GM12872 (cell line): Measurements from ENCODE around the gene KIDINS220.

Source experiments
- TF ChIP-seq, protein P1 (sequence below): IDR thresholded peaks from 3 replicates; pipeline ENCODE4 v1.5.1; 2011; ENCODE audit warnings: low read depth, mild to moderate bottlenecking, low read length, moderate library complexity; ENCODE audit not compliant: insufficient read depth

The KIDINS220 gene

DNA sequence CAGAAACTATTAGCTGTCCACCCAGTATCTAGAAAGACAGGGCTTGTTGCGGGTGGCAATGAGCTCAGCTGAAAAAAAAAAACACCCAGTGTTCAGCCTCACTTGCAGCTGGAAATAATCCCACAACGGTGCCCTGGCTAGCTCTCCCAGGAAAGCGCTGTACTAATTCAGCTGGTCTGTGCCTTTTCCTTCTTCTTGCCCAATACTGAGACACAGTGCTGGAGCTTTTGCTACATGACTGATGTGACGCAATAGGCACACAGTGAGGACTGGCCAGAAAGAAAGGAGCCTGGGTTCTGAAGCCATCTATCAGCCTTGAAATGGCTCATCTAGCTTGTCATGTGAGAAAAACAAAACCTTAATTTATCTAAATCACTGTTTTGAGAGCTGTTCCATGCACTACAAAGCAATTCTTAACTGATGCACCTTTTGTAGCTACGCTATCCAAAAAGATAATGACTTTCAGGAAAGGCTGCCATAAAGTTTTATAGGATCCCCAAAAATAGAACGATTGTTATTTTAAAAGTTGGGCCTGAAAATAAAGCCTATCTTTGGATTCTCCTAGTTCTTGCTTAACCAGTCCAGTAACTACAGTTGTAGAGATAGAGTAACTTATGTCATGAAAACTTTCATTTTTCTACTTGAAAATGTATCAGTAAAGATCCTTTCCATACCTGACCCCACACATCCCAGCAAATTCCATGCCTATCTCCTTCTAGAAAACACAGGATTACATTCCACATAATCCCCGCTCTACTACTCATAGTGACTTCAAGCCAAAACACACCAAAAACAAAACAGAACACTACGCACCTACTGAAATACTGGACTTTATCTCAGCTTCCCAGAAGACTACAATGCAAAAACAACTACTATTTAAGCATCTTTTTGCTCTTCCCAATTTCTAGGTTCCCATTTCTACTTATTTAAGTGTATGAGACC is 15.9 kb downstream of the KIDINS220 start:
- TF ChIP-seq, protein P1, sequence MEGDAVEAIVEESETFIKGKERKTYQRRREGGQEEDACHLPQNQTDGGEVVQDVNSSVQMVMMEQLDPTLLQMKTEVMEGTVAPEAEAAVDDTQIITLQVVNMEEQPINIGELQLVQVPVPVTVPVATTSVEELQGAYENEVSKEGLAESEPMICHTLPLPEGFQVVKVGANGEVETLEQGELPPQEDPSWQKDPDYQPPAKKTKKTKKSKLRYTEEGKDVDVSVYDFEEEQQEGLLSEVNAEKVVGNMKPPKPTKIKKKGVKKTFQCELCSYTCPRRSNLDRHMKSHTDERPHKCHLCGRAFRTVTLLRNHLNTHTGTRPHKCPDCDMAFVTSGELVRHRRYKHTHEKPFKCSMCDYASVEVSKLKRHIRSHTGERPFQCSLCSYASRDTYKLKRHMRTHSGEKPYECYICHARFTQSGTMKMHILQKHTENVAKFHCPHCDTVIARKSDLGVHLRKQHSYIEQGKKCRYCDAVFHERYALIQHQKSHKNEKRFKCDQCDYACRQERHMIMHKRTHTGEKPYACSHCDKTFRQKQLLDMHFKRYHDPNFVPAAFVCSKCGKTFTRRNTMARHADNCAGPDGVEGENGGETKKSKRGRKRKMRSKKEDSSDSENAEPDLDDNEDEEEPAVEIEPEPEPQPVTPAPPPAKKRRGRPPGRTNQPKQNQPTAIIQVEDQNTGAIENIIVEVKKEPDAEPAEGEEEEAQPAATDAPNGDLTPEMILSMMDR = no peak

DNA sequence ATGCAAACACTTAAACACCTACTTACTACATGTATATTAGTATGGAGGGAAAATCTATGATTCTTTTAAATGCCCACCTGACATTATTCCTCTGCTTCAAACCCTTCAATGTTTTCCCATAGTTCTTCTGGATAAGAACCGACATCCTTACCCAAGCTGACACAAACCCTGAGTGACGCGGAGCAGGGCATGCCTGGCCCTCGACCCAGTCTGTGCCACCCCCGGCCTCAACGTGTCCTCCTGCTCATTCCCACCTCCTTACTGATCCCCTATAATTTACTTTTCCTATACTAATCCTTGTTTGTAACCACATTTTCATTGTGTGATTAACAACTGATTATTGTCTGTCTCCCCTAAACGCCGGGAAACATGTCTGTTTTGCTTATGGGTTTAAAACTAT is 17.5 kb downstream of the KIDINS220 start:
- TF ChIP-seq, protein P1 = no peak

DNA sequence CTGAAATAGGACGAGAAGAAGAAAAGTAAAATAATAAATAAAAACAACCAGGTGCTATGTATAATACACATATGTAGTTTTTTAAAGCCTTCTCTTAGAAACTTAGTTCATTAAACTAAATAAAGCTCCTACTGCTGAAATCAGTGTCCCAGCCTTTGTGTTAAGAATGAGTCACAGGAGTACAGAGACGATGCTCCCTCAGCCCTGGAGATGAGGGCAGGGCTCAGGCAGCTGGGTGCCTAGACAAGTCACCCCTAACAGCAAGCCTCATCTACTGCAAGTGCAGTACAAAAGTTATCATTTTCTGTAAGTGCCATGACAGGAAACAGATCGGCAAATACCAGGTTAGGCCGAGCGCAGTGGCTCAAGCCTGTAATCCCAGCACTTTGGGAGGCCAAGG is 18.2 kb downstream of the KIDINS220 start:
- TF ChIP-seq, protein P1 = no peak

DNA sequence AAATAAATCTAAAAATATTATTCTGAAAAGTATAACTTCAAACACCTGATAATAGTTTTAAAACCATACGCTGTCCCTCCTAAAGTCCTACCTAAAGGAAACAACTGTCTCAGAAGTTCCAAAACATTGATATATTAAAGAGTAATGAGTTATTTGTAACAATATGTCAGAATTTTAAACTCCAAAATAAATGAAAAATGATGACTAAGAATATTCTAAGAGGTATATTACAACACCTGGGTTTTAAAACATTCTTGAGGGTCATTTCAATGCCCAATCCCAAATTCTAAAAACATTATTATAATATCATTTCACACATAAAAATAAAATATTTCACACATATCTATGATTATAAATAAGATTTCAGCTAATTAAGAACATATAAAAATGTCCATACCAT is 20.2 kb downstream of the KIDINS220 start:
- TF ChIP-seq, protein P1 = no peak

DNA sequence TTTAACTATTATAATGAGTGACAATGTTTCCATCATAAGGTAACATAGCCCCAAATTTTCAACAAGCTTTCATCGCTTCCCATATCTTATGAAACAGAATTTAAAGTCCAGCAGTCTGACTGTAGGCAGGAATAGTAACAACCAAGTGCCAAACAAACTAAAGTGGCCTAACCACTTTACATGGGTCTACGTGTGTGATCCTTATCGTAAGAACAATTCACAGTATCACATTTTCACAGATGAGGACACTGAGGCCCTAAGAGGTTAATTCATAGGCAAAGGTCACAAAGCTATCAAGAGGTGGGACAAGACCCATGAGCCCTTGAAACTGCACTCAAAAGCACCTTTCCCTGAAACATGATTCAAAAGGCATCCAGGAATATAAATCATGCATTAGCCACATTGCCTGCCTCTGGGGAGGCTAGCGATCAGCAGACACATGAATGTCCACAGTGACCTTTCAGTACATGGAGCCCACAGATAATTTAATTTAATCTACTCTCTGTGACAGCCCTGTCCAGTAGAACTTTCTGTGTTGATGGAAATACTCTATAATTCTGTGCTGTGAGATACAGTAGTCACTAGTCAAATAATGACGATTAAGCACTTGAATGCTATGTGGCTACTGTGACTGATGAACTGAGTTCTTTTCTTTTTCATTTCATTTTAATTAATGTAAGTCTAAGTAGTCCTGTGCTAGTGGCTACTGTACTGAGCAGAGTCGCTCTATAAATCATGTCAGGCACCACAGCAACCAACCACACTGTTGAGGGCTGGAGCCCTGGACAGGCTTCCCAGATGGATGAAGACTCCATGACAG is 30.3 kb downstream of the KIDINS220 start:
- TF ChIP-seq, protein P1 = no peak

DNA sequence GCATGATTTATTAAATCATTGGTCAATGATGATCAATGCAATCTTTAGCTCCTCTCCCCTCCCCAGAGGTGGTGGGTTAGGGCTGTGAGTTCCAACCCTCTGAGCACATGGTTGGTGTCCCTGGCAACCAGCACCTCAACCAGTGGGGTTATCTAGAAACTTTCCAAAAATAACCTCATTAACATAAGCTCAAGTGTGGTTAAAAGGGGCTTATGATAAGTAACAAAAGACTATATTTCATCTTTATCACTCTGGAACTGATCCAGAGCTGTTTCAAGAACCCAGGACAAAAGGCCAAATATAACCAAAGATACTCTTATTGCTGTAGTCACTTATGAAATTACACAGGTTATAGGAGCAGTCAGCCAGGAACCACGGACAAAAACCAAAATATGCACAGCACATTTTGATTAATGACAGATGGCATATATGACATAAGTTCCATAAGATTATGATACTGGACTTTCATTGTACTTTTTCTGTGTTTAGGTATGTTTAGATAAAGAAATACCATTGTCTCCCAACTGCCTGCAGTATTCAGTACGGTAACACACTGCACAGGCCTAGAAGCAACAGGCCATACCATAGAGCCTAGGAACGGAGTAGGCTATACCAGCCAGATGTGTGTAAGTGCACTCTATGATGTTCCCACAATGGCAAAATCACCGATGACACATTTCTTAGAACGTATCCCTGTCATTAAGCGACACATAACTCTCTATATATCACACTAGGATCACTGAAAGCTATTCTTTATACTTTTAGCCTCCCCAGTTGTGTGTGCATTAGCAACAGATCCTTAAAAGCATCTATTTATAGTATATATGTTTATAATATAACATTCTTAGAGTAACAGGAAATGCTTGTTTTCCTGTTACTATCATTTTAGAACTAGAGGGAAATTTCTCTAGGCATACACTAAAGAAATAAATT is 31.9 kb downstream of the KIDINS220 start:
- TF ChIP-seq, protein P1 = no peak
